ENCODE measurements around the gene HNRNPA0.

DNA sequence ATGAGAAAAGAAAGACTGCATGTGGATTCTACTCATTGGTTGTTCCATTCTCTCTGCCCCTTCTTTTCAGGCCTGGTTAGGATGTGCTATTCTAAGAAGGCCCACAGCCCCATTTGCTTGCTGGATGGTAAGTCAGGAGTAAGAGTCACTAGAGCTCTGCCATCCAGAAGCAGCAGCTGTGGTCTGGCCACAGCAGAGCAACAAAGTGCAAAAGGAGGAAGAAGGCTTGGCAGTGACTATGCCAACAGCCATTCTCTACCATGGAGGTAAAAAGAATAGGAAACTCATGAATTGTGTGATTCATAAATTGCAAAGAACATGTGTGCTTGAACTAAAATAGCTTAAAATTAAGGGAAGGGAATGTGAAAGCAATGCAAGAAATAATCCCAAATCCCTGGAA is 39.2 kb downstream of the HNRNPA0 start:
- TF ChIP-seq, protein P1, sequence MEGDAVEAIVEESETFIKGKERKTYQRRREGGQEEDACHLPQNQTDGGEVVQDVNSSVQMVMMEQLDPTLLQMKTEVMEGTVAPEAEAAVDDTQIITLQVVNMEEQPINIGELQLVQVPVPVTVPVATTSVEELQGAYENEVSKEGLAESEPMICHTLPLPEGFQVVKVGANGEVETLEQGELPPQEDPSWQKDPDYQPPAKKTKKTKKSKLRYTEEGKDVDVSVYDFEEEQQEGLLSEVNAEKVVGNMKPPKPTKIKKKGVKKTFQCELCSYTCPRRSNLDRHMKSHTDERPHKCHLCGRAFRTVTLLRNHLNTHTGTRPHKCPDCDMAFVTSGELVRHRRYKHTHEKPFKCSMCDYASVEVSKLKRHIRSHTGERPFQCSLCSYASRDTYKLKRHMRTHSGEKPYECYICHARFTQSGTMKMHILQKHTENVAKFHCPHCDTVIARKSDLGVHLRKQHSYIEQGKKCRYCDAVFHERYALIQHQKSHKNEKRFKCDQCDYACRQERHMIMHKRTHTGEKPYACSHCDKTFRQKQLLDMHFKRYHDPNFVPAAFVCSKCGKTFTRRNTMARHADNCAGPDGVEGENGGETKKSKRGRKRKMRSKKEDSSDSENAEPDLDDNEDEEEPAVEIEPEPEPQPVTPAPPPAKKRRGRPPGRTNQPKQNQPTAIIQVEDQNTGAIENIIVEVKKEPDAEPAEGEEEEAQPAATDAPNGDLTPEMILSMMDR (IDR thresholded peaks at IDR 0.05): no peak
- TF ChIP-seq POLR2A (IDR thresholded peaks at IDR 0.05) (no peak), EP300 (IDR thresholded peaks at IDR 0.05; ENCODE audit: low read depth) (no peak), POLR2AphosphoS5 (IDR thresholded peaks at IDR 0.05) (no peak)

All from transverse colon (tissue), 4 donors.